Neural cell (in vitro differentiated cells): ENCODE measurements around the gene STAC2.

Source experiments
- CTCF ChIP-seq: fragments of 450-650 bp; IDR thresholded peaks from 2 replicates; pipeline ENCODE4 v1.5.1; 2014; ENCODE audit warnings: antibody characterized with exemption, mild to moderate bottlenecking, moderate library complexity; ENCODE audit not compliant: poor library complexity, severe bottlenecking
- EZH2 ChIP-seq: fragments of 200-600, 300-800 bp; shearing (Covaris generic), sonication (generic); IDR thresholded peaks from 2 replicates; pipeline ENCODE4 v1.6.1; 2014; ENCODE audit warnings: antibody characterized with exemption, low read length, borderline replicate concordance, mild to moderate bottlenecking; ENCODE audit not compliant: insufficient read depth, poor library complexity, severe bottlenecking
- POLR2AphosphoS5 ChIP-seq: IDR thresholded peaks from 2 replicates; pipeline ENCODE4 v1.6.1; 2012
- RAD21 ChIP-seq: fragments of 450-650 bp; conservative IDR thresholded peaks from 2 replicates; pipeline ENCODE4 v1.6.1; 2014; ENCODE audit warnings: antibody characterized with exemption, mild to moderate bottlenecking, moderate library complexity
- TAF1 ChIP-seq: IDR thresholded peaks from 2 replicates; pipeline ENCODE4 v1.6.1; 2012; ENCODE audit warnings: low read depth

GRCh38 chr17:39183045-39183444, 42.7 kb downstream of the STAC2 start:
- TF ChIP-seq CTCF (no peak), EZH2 (no peak), POLR2AphosphoS5 (no peak), TAF1 (no peak), RAD21 (no peak)
